Neural cell (in vitro differentiated cells): ENCODE data around the gene GSK3B.

Source experiments
- EP300 ChIP-seq: fragments of 450-650 bp; conservative IDR thresholded peaks from 2 replicates; pipeline ENCODE4 v1.6.1; 2014; ENCODE audit warnings: antibody characterized with exemption, mild to moderate bottlenecking, moderate library complexity; ENCODE audit not compliant: poor library complexity, severe bottlenecking
- EZH2 ChIP-seq: fragments of 200-600, 300-800 bp; shearing (Covaris generic), sonication (generic); IDR thresholded peaks from 2 replicates; pipeline ENCODE4 v1.6.1; 2014; ENCODE audit warnings: antibody characterized with exemption, low read length, borderline replicate concordance, mild to moderate bottlenecking; ENCODE audit not compliant: insufficient read depth, poor library complexity, severe bottlenecking
- MXI1 ChIP-seq: fragments of 450-650 bp; conservative IDR thresholded peaks from 2 replicates; pipeline ENCODE4 v1.6.1; 2014; ENCODE audit warnings: antibody characterized with exemption, mild to moderate bottlenecking; ENCODE audit not compliant: poor library complexity, severe bottlenecking
- POLR2AphosphoS5 ChIP-seq: IDR thresholded peaks from 2 replicates; pipeline ENCODE4 v1.6.1; 2012
- RAD21 ChIP-seq: fragments of 450-650 bp; conservative IDR thresholded peaks from 2 replicates; pipeline ENCODE4 v1.6.1; 2014; ENCODE audit warnings: antibody characterized with exemption, mild to moderate bottlenecking, moderate library complexity
- SMC3 ChIP-seq: fragments of 450-650 bp; conservative IDR thresholded peaks from 2 replicates; pipeline ENCODE4 v1.6.1; 2014; ENCODE audit warnings: antibody characterized with exemption, mild to moderate bottlenecking, moderate library complexity; ENCODE audit not compliant: poor library complexity
- TAF1 ChIP-seq: IDR thresholded peaks from 2 replicates; pipeline ENCODE4 v1.6.1; 2012; ENCODE audit warnings: low read depth
- TF ChIP-seq, protein P1 (sequence below): fragments of 450-650 bp; IDR thresholded peaks from 2 replicates; pipeline ENCODE4 v1.5.1; 2014; ENCODE audit warnings: antibody characterized with exemption, mild to moderate bottlenecking, moderate library complexity; ENCODE audit not compliant: poor library complexity, severe bottlenecking
- TF ChIP-seq, protein P2 (sequence below): IDR thresholded peaks from 2 replicates; pipeline ENCODE4 v1.6.1; 2012; ENCODE audit warnings: borderline replicate concordance

DNA sequence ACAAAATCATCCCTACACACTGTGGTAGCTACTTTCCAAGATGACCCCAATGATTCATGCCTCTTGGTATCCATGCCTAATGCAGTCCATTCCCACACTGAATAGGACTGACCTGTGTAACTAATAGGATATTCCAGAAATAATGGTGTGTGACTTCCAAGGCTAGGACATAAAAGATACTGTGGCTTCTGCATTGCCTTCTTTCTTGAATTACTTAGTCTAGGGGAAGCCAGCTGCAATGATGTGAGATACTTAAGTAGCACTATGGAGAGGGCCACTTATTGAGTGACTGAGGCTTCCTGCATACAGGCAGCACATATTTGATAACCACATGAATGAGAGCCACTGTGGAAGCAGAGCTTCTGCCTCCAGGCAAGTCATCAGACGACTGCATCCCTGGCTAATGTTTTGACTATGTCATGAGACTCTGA, 262.3 kb downstream of the GSK3B start:
- TF ChIP-seq, protein P1, sequence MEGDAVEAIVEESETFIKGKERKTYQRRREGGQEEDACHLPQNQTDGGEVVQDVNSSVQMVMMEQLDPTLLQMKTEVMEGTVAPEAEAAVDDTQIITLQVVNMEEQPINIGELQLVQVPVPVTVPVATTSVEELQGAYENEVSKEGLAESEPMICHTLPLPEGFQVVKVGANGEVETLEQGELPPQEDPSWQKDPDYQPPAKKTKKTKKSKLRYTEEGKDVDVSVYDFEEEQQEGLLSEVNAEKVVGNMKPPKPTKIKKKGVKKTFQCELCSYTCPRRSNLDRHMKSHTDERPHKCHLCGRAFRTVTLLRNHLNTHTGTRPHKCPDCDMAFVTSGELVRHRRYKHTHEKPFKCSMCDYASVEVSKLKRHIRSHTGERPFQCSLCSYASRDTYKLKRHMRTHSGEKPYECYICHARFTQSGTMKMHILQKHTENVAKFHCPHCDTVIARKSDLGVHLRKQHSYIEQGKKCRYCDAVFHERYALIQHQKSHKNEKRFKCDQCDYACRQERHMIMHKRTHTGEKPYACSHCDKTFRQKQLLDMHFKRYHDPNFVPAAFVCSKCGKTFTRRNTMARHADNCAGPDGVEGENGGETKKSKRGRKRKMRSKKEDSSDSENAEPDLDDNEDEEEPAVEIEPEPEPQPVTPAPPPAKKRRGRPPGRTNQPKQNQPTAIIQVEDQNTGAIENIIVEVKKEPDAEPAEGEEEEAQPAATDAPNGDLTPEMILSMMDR = no peak
- no peak for TF ChIP-seq POLR2AphosphoS5
- TF ChIP-seq, protein P2, sequence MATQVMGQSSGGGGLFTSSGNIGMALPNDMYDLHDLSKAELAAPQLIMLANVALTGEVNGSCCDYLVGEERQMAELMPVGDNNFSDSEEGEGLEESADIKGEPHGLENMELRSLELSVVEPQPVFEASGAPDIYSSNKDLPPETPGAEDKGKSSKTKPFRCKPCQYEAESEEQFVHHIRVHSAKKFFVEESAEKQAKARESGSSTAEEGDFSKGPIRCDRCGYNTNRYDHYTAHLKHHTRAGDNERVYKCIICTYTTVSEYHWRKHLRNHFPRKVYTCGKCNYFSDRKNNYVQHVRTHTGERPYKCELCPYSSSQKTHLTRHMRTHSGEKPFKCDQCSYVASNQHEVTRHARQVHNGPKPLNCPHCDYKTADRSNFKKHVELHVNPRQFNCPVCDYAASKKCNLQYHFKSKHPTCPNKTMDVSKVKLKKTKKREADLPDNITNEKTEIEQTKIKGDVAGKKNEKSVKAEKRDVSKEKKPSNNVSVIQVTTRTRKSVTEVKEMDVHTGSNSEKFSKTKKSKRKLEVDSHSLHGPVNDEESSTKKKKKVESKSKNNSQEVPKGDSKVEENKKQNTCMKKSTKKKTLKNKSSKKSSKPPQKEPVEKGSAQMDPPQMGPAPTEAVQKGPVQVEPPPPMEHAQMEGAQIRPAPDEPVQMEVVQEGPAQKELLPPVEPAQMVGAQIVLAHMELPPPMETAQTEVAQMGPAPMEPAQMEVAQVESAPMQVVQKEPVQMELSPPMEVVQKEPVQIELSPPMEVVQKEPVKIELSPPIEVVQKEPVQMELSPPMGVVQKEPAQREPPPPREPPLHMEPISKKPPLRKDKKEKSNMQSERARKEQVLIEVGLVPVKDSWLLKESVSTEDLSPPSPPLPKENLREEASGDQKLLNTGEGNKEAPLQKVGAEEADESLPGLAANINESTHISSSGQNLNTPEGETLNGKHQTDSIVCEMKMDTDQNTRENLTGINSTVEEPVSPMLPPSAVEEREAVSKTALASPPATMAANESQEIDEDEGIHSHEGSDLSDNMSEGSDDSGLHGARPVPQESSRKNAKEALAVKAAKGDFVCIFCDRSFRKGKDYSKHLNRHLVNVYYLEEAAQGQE = no peak
- no peak for TF ChIP-seq EZH2
- TF ChIP-seq SMC3 = no peak
- TF ChIP-seq EP300 = no peak
- TF ChIP-seq RAD21 = no peak
- no peak for TF ChIP-seq TAF1
- no peak for TF ChIP-seq MXI1
